UCSD-AML1 (cell line): ENCODE results near the gene CFAP99.

Experiments used
- DNase-seq: peaks from one replicate; lab custom pipeline; 2025; ENCODE audit not compliant: unreplicated experiment; lab: John Stamatoyannopoulos, UW

CFAP99 gene

DNA sequence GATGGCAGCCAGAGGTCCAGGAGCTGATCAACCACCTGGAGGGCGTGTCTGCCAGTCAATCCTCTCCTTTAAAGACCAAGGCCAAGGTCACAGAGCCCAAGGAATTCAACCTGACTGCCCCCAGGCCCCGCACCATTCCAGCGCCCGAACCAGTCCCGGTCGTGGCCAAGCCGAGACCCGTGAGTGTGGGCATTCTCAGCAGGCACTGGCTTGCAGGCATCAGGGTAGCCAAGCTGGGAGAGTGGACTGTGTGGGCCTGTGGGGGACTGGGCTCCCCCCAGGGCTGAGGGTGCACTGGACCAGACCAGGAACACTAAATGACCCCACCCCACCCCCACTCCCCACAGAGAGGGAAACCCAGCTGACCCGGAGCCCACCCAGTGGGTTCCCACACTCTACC lies 26.4 kb downstream of the CFAP99 start:
- no peak for DNase-seq

DNA sequence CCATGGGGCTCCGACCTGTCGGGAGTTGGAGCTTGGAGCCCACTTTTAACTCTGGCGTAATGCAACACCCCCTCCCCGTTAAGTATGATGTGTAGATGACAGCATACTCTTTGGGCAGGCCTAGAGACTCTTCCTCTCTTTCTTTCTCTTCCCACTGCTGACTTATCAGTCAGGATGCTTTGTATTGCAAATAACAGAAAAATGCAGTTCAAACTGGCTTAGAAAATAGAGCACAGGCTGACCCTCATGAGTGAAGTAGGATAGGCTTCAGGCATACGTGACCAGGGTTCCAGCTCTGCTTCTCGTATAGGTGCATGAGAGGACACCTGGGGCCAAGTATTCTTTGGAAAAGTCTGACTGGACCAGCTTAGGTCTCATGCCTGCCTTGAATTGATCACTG lies 26.8 kb downstream of the CFAP99 start:
- no peak for DNase-seq

GRCh38 chr4:2446656-2447564 lies 28.2 kb downstream of the CFAP99 start:
- DNase-seq, result no peak

DNA sequence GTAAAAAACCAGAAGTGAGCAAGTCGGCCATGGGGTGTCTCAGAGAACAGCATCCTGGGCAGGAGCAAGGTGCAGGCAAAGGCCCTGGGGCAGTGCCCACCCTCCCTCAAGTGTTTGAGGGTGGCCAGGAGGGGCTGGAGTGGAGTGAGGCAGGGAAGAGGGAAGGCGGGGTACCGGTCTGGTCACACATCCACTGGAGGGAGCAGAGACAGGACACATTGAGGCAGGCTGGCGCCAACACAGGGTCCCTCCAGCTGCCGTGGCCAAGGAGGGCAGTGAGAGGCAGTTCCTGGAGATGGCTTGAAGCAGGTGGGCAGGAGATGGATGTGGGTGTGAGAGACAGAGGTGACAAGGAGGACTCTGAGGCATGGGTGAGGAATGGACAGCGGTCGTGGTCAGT lies 29.8 kb downstream of the CFAP99 start:
- DNase-seq, result no peak

DNA sequence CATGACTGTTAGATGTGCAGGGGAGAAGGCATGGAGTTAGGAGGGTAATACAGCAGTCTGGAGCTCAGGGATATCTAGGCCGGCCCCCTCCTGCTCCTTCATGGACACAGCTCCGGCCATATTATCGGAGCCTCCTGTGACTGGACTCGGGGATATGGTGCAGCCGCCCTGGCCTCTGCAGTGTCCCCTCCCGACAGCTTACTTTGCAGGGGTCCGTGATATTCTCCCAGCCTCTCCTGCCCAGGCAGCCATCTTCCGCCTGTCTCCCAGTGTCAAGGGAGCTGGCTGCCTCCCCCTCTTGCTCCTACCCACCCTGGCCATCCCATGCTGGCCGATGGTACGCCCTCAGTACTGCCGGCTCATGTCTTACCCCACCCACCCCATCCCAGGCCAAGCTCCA lies 30.3 kb downstream of the CFAP99 start:
- no peak for DNase-seq

DNA sequence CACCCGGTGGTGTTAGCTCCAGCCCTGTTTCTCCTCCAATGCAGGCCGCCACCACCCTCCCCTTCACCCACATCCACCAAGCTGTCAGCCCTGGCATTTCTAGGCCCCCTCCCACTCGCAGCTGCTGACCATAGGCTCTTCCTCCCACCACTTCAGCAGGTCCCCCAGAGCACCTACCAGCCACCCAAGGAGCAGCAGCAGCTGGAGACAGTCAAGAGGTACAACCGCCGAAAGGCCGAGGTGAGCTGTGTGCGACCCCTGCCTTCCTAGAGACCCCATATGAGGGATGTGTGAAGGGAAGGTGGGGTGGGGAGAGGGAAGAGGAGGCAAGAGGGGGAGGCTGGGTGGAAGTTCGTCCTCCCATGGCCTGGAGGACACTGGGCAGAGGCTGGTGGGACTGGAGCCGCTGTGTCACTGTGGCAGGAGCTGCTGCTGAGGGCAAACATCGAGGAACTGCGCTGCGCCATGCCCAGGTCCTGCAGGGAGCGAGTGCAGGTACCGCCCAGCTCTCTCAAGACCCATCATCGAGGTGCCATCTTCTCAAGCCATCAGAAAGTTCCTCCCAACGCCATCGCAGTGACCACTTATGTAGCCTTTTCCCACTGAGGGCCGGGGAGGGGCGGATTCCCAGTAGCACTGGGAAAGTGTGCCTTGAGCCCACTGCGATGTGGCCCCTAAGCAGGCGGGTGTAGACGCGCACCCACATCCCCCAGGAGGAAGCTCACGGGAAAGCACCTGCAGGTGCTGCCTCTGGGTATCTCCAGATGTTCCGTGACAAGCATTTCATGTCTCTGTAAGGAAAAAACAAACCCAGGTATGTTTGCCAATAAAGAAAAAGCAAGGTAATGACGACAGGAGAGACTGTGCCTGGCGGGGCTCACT lies 31.0 kb downstream of the CFAP99 start:
- DNase-seq, result no peak

- no peak for DNase-seq
Measured at GRCh38 chr4:2450394-2451035, 31.8 kb downstream of the CFAP99 start.

- no peak for DNase-seq
Measured at GRCh38 chr4:2451036-2451520, 32.3 kb downstream of the CFAP99 start.

DNA sequence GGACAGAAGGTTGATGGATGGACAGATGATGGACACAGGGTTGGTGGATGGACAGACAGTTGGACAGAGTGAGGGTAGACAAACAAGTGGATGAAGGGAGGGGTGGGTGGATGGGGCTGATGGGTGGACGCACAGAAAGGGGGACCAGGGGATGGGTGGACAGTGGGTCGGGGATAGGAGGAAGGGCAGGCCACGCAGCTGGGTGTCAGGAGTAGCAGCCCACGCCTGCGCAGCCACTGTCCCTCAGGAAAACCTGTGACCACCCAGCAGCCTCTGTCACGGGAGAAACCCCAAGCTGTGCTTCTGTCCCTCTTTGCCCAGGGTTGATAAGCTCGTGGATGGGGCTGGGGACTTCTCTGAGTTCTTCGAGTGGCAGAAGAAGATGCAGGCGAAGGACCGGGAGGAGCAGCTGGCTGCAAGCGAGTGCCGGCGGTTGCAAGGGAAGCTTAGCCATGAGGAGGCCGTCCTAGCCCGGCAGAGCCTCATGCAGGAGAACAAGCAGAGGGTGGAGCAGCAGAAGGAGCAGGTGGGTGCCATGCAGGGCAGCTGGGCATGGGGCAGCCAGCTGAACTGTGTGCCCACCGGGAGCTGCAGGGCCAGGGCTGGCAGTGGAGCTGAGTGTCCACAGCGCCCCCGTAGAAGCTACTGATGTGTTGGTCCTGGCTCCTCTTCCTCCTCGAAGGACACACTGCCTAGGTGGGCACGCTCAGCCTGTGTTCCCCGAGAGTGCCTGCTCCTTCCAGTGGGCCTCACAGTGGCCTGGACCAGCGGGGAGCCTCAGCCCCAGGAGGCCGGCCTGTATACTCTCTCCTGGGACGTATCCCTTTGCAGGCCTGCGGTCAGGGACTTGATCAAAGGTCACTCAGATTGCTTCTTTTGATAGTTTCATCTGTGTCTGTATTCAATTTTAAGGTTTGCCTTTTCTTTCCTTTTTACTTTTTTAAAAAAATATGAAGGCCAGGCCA lies 33.3 kb downstream of the CFAP99 start:
- no peak for DNase-seq

DNA sequence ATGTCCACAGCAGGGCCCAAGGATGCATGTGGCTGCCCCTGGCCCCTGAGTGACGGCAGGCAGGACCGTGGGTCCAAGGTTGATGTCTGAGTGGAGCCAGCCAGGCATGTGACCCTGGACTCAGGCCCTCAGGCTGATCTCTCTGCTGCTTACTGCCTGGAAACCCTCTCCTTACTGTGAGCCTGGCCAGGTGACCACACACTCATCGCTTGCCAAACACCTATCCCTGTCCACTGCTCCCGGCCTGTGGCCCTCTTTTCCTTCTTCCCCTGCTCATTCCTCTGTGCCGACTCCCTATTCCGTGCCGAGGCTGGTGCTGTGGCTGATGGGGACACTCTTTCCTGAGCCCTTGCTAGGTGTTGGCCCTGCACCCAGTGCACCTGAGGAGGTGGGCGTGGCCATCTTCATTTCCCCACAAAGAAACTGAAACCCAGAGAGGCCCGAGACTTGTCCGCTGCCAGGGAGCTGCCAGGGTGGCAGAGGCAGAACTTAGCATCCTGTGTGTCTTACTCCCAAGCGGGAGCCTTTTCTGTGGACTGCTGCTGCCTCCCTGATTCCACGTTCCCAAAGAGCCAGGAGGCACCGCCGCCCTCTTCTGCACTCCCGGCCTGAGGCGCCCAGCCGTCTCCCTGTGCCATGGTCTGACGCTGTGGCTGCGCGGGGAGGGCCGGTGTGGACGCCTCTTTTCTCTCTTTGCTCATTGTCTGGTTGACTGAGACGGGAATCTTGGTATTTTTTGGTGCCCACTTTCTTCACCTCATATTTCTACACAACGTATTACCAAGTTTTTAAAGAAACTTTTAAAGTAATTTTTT lies 38.9 kb downstream of the CFAP99 start:
- DNase-seq, result no peak

- no peak for DNase-seq
Measured at GRCh38 chr4:2458546-2459491, 40.1 kb downstream of the CFAP99 start.

DNA sequence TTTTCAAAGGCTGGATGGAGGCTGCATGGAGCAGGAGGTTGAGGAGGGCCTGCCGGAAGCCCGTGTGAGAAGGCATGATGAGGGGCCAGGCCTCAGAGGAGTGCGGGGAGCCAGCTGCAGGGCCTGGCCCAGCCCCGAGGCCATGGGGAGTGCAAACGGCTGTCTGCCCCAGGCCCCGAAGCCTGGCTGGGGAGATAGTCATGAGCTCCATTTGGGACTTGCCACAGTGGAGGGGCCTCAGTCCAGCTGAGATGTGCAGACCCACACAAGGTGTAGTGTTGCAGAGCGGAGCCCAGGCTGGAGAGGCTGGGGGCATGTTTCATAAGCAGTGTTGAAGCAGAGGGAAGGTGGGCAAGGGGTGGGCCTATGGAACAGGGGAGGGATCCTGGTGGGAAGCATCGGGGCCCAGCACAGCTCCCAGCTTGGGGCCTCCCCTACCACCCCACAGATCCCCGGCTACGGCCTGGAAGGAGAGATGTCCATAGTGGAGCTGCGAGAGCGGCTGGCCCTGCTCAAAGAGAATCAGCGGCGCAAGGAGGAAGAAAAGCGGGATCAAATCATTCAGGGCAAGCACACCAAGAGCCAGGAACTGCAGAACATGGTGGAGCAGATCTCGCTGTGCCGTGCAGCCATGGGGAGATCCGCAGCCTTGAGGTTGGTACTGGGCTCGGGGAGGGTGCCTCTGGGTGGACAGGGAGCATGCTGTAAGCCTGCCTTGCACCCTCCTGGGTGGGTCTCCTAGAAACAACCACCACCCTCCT lies 41.0 kb downstream of the CFAP99 start:
- no peak for DNase-seq

GRCh38 chr4:2461246-2461960 lies 42.6 kb downstream of the CFAP99 start:
- no peak for DNase-seq

DNA sequence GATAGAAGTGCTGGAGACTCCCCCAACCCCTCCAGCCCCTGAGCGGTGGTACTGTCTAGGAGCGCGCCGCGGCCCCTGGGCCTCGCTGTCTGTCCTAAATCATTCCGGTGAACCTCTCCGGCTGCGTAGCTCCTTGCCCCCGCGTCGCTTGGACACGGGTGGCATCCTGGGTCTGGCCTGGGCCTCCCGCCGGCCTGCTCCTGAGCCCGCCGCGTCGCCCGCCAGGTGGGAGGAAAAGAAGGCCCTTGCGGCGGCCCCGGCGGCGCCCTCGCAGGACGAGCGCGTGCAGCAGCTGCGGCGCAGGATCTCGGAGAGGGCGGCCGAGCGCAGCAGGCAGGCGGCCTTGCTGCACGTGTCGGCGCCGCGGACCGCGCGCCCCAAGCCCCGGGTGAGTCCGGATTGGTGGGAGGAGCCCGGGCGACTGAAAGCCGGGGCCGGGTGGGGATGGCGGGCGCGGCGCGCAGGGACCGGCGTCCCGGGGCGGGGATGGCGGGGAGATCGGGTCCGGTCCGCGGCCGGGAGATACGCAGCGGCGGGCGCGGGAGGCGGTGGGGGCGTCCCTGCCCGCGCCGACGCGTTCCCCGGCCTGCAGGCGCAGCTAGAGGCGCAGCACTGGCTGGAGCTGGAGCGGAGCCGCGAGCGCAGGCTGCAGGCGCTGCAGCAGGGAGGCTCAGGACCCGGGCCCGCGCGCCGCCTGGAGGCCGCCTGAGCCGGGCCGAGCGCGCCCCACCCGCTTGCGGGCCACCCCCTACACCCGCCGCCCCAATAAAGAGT lies 43.6 kb downstream of the CFAP99 start:
- peak; percentile 65 for DNase-seq

DNA sequence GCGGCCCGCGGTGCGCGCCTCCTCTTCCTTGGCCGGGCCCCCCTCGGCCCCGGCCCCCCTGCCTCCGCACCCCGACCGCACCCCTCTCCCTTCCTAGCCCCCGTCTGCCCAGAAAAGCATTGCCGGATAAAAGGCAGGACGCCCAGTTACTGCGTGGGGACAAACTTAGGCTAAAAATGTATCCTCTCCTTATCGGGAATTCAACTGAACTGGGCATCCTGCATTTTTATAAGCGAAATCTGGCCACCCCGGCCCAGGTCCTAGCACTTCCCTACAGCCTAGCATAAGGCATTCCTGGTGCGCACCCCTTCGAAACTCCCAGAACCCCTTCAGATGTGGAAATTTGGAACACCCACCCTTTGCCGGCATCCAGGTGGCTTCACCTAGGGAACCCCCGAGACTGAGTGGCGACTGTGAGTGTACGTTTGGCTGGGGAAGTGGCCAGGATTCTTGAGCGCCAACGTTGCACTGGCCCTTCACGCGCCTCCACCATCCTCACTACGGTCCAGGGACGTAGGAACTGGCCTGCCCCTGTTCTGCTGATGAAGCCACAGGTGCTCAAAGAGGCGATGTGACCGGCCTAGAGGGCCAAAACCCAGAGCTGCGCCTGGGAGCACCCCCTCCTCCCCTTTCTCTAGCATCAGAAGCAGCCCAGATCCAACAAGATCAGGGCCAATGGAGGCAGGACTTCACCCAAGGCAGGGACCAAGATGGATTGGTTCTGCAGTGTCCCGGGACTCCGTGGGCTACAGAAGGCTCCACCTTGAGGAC lies 44.4 kb downstream of the CFAP99 start:
- no peak for DNase-seq
